HEK293 (cell line): ENCODE measurements around the gene ACSBG1.

Experiments
- CTCF ChIA-PET: fragments of 350-600 bp; formaldehyde crosslinking; extraction: SDS; loops from one replicate; lab custom pipeline; 2021; ENCODE audit warnings: antibody characterized with exemption; lab: Yijun Ruan, JAX
- POLR2A ChIA-PET: fragments of 300-600 bp; formaldehyde crosslinking; extraction: SDS; loops from one replicate; lab custom pipeline; 2020; ENCODE audit warnings: antibody characterized with exemption, inconsistent platforms; lab: Yijun Ruan, JAX
- H3K27ac ChIP-seq: fragments of 200-500 bp; sonication (Bioruptor generic); 2 replicates; pipeline ENCODE4 v1.5.1; 2014; ENCODE audit warnings: low read depth, low read length, control low read depth, inconsistent platforms; ENCODE audit errors: extremely low read depth
- H3K36me3 ChIP-seq, 2 experiments: fragments of 200-500 bp in 1 of 2; sonication (Bioruptor generic) in 1 of 2; 1 replicate in 1 of 2; 2 replicates in 1 of 2; pipeline ENCODE4 v1.5.1; 2014 to 2017; ENCODE audit warnings: inconsistent platforms in 2 of 2, low read length in 2 of 2; ENCODE audit not compliant: control insufficient read depth in 2 of 2, insufficient read depth in 1 of 2
- H3K4me1 ChIP-seq: fragments of 200-500 bp; sonication (Bioruptor generic); 2 replicates; pipeline ENCODE4 v1.5.1; 2014; ENCODE audit warnings: mild to moderate bottlenecking, low read length, inconsistent platforms; ENCODE audit not compliant: control insufficient read depth, insufficient read depth
- H3K4me3 ChIP-seq: 2 replicates; pipeline ENCODE4 v1.5.1; 2011; ENCODE audit warnings: low read depth, mild to moderate bottlenecking, control low read depth, low read length, moderate library complexity
- H3K9me3 ChIP-seq: fragments of 200-500 bp; sonication (Bioruptor generic); 2 replicates; pipeline ENCODE4 v1.5.1; 2014; ENCODE audit warnings: low read depth, low read length, inconsistent platforms; ENCODE audit not compliant: control insufficient read depth, insufficient read depth
- EGR2 ChIP-seq: fragments of 450-650 bp; formaldehyde crosslinking; IDR thresholded peaks from 2 replicates; pipeline ENCODE4 v1.5.1; 2016; ENCODE audit warnings: low read depth, missing biosample characterization, missing genetic modification characterization
- IKZF3 ChIP-seq: fragments of 450-650 bp; IDR thresholded peaks from 2 replicates; pipeline ENCODE4 v1.5.0; 2018; ENCODE audit warnings: missing biosample characterization, mild to moderate bottlenecking, missing genetic modification characterization, moderate library complexity
- KLF7 ChIP-seq: fragments of 450-650 bp; formaldehyde crosslinking; IDR thresholded peaks from 2 replicates; pipeline ENCODE4 v1.5.1; 2016; ENCODE audit warnings: missing biosample characterization, missing genetic modification characterization, borderline replicate concordance
- OSR2 ChIP-seq: fragments of 450-650 bp; formaldehyde crosslinking; IDR thresholded peaks from 2 replicates; pipeline ENCODE4 v1.5.1; 2016; ENCODE audit warnings: missing biosample characterization, missing genetic modification characterization
- SCRT1 ChIP-seq: fragments of 450-650 bp; formaldehyde crosslinking; IDR thresholded peaks from 2 replicates; pipeline ENCODE4 v1.5.1; 2016; ENCODE audit warnings: missing biosample characterization, missing genetic modification characterization, borderline replicate concordance
- ZBTB1 ChIP-seq: fragments of 450-650 bp; formaldehyde crosslinking; IDR thresholded peaks from 2 replicates; pipeline ENCODE4 v1.5.1; 2016; ENCODE audit warnings: missing biosample characterization, missing genetic modification characterization
- ZNF155 ChIP-seq: fragments of 450-650 bp; formaldehyde crosslinking; IDR thresholded peaks from 2 replicates; pipeline ENCODE4 v1.5.1; 2016; ENCODE audit warnings: missing biosample characterization, missing genetic modification characterization
- ZNF174 ChIP-seq: fragments of 450-650 bp; formaldehyde crosslinking; IDR thresholded peaks from 2 replicates; pipeline ENCODE4 v1.5.0; 2017; ENCODE audit warnings: missing biosample characterization, mild to moderate bottlenecking, missing genetic modification characterization
- ZNF2 ChIP-seq: fragments of 450-650 bp; formaldehyde crosslinking; IDR thresholded peaks from 2 replicates; pipeline ENCODE4 v1.5.1; 2016; ENCODE audit warnings: missing biosample characterization, missing genetic modification characterization
- ZNF214 ChIP-seq: fragments of 450-650 bp; formaldehyde crosslinking; IDR thresholded peaks from 2 replicates; pipeline ENCODE4 v1.5.1; 2017; ENCODE audit warnings: missing biosample characterization, mild to moderate bottlenecking, missing genetic modification characterization, borderline replicate concordance
- ZNF335 ChIP-seq: fragments of 450-650 bp; formaldehyde crosslinking; conservative IDR thresholded peaks from 2 replicates; pipeline ENCODE4 v1.5.1; 2016; ENCODE audit warnings: missing biosample characterization, missing genetic modification characterization
- ZNF354C ChIP-seq: fragments of 450-650 bp; formaldehyde crosslinking; IDR thresholded peaks from 2 replicates; pipeline ENCODE4 v1.5.1; 2016; ENCODE audit warnings: missing biosample characterization, missing genetic modification characterization, low read depth, borderline replicate concordance
- ZNF366 ChIP-seq: fragments of 450-650 bp; formaldehyde crosslinking; conservative IDR thresholded peaks from 2 replicates; pipeline ENCODE4 v1.5.1; 2016; ENCODE audit warnings: missing biosample characterization, missing genetic modification characterization
- ZNF37A ChIP-seq: fragments of 450-650 bp; IDR thresholded peaks from 2 replicates; pipeline ENCODE4 v1.5.1; 2018; ENCODE audit warnings: missing biosample characterization, missing genetic modification characterization
- ZNF473 ChIP-seq: fragments of 450-650 bp; formaldehyde crosslinking; IDR thresholded peaks from 2 replicates; pipeline ENCODE4 v1.5.1; 2017; ENCODE audit warnings: missing biosample characterization, missing genetic modification characterization
- ZNF48 ChIP-seq: fragments of 450-650 bp; formaldehyde crosslinking; IDR thresholded peaks from 2 replicates; pipeline ENCODE4 v1.5.1; 2016; ENCODE audit warnings: missing biosample characterization, missing genetic modification characterization
- ZNF514 ChIP-seq: fragments of 450-650 bp; formaldehyde crosslinking; IDR thresholded peaks from 2 replicates; pipeline ENCODE4 v1.5.1; 2016; ENCODE audit warnings: missing biosample characterization, missing genetic modification characterization
- ZNF548 ChIP-seq: fragments of 450-650 bp; formaldehyde crosslinking; IDR thresholded peaks from 2 replicates; pipeline ENCODE4 v1.5.1; 2016; ENCODE audit warnings: missing biosample characterization, missing genetic modification characterization
- ZNF645 ChIP-seq: fragments of 450-650 bp; formaldehyde crosslinking; IDR thresholded peaks from 2 replicates; pipeline ENCODE4; 2016; ENCODE audit warnings: missing biosample characterization, missing genetic modification characterization
- ZNF658 ChIP-seq: fragments of 450-650 bp; formaldehyde crosslinking; IDR thresholded peaks from 2 replicates; pipeline ENCODE4; 2016; ENCODE audit warnings: missing biosample characterization, missing genetic modification characterization
- ZNF785 ChIP-seq: fragments of 450-650 bp; formaldehyde crosslinking; IDR thresholded peaks from 2 replicates; pipeline ENCODE4 v1.5.1; 2016; ENCODE audit warnings: missing biosample characterization, missing genetic modification characterization

ACSBG1 gene, protein sequence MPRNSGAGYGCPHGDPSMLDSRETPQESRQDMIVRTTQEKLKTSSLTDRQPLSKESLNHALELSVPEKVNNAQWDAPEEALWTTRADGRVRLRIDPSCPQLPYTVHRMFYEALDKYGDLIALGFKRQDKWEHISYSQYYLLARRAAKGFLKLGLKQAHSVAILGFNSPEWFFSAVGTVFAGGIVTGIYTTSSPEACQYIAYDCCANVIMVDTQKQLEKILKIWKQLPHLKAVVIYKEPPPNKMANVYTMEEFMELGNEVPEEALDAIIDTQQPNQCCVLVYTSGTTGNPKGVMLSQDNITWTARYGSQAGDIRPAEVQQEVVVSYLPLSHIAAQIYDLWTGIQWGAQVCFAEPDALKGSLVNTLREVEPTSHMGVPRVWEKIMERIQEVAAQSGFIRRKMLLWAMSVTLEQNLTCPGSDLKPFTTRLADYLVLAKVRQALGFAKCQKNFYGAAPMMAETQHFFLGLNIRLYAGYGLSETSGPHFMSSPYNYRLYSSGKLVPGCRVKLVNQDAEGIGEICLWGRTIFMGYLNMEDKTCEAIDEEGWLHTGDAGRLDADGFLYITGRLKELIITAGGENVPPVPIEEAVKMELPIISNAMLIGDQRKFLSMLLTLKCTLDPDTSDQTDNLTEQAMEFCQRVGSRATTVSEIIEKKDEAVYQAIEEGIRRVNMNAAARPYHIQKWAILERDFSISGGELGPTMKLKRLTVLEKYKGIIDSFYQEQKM

GRCh38 chr15:78234515-78235040 is at the start of gene ACSBG1:
ACSBG1 (minus strand) TSS chr15:78234565; CDS start chr15:78234501, 64 bp downstream.
- ChIA-PET CTCF (interaction anchor here (0.6 to 1.5 kb wide), 5 partner anchors 8 to 276 kb away, joined by 3 to 5 read pairs (median 4); partner anchors contain the start of gene CIB2), POLR2A (no interaction called here)
- TF ChIP-seq ZNF366 (tag by site-specific recombination) (no peak), ZNF37A (tag by site-specific recombination) (no peak), ZNF785 (tag by site-specific recombination) (no peak), IKZF3 (tag by site-specific recombination) (no peak), ZNF658 (tag by site-specific recombination) (no peak), ZNF335 (no peak), ZNF354C (tag by site-specific recombination) (no peak), ZBTB1 (tag by site-specific recombination) (no peak), KLF7 (no peak), ZNF473 (tag by site-specific recombination) (no peak), ZNF214 (tag by site-specific recombination) (no peak), ZNF155 (tag by site-specific recombination) (no peak), ZNF514 (tag by site-specific recombination) (no peak), ZNF48 (no peak), OSR2 (tag by site-specific recombination) (no peak), ZNF174 (no peak), ZNF548 (tag by site-specific recombination) (no peak), SCRT1 (tag by site-specific recombination) (no peak), ZNF645 (tag by site-specific recombination) (no peak)

DNA sequence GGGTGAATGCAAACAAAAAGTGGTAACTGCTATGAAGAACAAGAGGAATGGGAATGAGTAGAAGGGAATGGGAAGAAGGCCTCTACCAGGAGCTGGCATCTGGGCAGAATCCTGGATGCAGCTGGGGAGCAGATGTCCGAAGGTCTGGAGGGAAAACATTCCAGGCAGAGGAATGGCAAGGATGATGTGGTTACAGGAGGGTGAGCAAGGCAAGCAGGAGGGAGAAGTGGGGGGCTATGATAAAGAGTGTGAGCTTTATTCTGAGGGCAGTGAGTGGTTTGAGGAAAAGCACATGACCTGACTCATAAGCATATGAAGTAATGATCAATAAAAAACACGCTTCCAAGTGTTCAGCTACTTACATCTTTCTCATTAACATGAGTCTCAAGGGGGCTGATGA is 48.0 kb upstream of the ACSBG1 start:
- H3K9me3 ChIP-seq = no peaks in the 10 kb centered on the region
- no peak overlapping the region for H3K4me3 ChIP-seq
- ChIA-PET POLR2A (interaction anchor here (0.7 to 1.5 kb wide), 2 partner anchors 16 to 17 kb away, joined by 3 to 4 read pairs; partner anchors contain the start of gene SKIC8), CTCF (interaction anchor here (1.3 to 1.6 kb wide), 2 partner anchors 16 to 140 kb away, joined by 5 read pairs; no protein-coding TSS in a partner anchor)
- H3K36me3 ChIP-seq = peaks cover 33 to 74% of the 10 kb centered on the region in 2 experiments
- no peaks in the 10 kb centered on the region for H3K4me1 ChIP-seq
- no peak overlapping the region for H3K27ac ChIP-seq
- TF ChIP-seq ZNF2 (no peak), EGR2 (tag by site-specific recombination) (no peak)
- TF ChIP-seq, all 188 proteins: peak for 0

More at GRCh38 chr15:78234515-78235040, at the start of gene ACSBG1:
- Histone ChIP-seq H3K4me3 (no peak within 1 kb of the TSS), H3K9me3 (no peaks in the 10 kb centered on the region), H3K27ac (no peak within 1 kb of the TSS), H3K4me1 (no peaks in the 10 kb centered on the region), H3K36me3 (no peaks in the 10 kb centered on the region)
